ENCODE data around the gene IL10RA. TPM values are rescaled to one million over a fixed set of nuclear protein-coding genes. Genes with fewer than 3 reads are reported as not detected.

The IL10RA gene
- polyA plus RNA-seq, 4 donors, result 1.1 to 9.3 (median 6.1) TPM

DNA sequence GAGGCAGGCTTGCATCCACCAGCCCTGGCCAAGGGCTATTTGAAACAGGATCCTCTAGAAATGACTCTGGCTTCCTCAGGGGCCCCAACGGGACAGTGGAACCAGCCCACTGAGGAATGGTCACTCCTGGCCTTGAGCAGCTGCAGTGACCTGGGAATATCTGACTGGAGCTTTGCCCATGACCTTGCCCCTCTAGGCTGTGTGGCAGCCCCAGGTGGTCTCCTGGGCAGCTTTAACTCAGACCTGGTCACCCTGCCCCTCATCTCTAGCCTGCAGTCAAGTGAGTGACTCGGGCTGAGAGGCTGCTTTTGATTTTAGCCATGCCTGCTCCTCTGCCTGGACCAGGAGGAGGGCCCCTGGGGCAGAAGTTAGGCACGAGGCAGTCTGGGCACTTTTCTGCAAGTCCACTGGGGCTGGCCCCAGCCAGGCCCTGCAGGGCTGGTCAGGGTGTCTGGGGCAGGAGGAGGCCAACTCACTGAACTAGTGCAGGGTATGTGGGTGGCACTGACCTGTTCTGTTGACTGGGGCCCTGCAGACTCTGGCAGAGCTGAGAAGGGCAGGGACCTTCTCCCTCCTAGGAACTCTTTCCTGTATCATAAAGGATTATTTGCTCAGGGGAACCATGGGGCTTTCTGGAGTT, 13.3 kb downstream of the IL10RA start:
- no peak for DNase-seq
- 77 to 80% (median 78%) methylated on average over 3 of the region's 3 CpGs for WGBS, 3 donors
- Histone ChIP-seq H3K27me3 (ENCODE audit: control insufficient read depth in 3 of 3, insufficient read depth in 3 of 3, low read length in 3 of 3) (no peaks in the 10 kb centered on the region), H3K4me1 (ENCODE audit: control insufficient read depth in 3 of 3, insufficient read depth in 2 of 3, low read depth in 1 of 3, low read length in 2 of 3) (peaks cover 0 to 6% (median 5%) of the 10 kb centered on the region in 3 donors), H3K27ac (ENCODE audit: low read depth in 1 of 3, low read length in 2 of 3) (peak overlapping the region in 1 of 3 donors; percentile 5), H3K36me3 (ENCODE audit: control insufficient read depth in 3 of 3, insufficient read depth in 2 of 3, low read depth in 1 of 3, low read length in 3 of 3) (peaks cover 0 to 2% (median 0%) of the 10 kb centered on the region in 3 donors), H3K9me3 (ENCODE audit: control insufficient read depth in 2 of 2, insufficient read depth in 1 of 2, low read depth in 1 of 2, low read length in 1 of 2) (peaks cover 0 to 7% of the 10 kb centered on the region in 2 donors), H3K4me3 (ENCODE audit: low read depth in 1 of 3, low read length in 3 of 3) (no peak overlapping the region)
- no peak for FAIRE-seq

DNA sequence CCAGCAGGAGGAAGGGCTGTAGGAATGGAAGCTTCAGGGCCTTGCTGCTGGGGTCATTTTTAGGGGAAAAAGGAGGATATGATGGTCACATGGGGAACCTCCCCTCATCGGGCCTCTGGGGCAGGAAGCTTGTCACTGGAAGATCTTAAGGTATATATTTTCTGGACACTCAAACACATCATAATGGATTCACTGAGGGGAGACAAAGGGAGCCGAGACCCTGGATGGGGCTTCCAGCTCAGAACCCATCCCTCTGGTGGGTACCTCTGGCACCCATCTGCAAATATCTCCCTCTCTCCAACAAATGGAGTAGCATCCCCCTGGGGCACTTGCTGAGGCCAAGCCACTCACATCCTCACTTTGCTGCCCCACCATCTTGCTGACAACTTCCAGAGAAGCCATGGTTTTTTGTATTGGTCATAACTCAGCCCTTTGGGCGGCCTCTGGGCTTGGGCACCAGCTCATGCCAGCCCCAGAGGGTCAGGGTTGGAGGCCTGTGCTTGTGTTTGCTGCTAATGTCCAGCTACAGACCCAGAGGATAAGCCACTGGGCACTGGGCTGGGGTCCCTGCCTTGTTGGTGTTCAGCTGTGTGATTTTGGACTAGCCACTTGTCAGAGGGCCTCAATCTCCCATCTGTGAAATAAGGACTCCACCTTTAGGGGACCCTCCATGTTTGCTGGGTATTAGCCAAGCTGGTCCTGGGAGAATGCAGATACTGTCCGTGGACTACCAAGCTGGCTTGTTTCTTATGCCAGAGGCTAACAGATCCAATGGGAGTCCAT, 14.1 kb downstream of the IL10RA start:
- H3K4me1 ChIP-seq (ENCODE audit: control insufficient read depth in 3 of 3, insufficient read depth in 2 of 3, low read depth in 1 of 3, low read length in 2 of 3), result peaks cover 0 to 10% (median 5%) of the 10 kb centered on the region in 3 donors
- H3K27ac ChIP-seq (ENCODE audit: low read depth in 1 of 3, low read length in 2 of 3), result peak overlapping the region in 1 of 3 donors; percentile 5
- H3K4me3 ChIP-seq (ENCODE audit: low read depth in 1 of 3, low read length in 3 of 3), result no peak overlapping the region
- DNase-seq (no peak), FAIRE-seq (no peak)
- H3K36me3 ChIP-seq (ENCODE audit: control insufficient read depth in 3 of 3, insufficient read depth in 2 of 3, low read depth in 1 of 3, low read length in 3 of 3), result no peaks in the 10 kb centered on the region
- WGBS, 3 donors, result 90 to 94% (median 92%) methylated on average over 4 of the region's 4 CpGs
- peaks cover 0 to 7% of the 10 kb centered on the region in 2 donors for H3K9me3 ChIP-seq (ENCODE audit: control insufficient read depth in 2 of 2, insufficient read depth in 1 of 2, low read depth in 1 of 2, low read length in 1 of 2)
- H3K27me3 ChIP-seq (ENCODE audit: control insufficient read depth in 3 of 3, insufficient read depth in 3 of 3, low read length in 3 of 3), result no peaks in the 10 kb centered on the region

DNA sequence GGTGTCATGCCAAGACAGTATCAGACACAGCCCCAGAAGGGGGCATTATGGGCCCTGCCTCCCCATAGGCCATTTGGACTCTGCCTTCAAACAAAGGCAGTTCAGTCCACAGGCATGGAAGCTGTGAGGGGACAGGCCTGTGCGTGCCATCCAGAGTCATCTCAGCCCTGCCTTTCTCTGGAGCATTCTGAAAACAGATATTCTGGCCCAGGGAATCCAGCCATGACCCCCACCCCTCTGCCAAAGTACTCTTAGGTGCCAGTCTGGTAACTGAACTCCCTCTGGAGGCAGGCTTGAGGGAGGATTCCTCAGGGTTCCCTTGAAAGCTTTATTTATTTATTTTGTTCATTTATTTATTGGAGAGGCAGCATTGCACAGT, 14.6 kb downstream of the IL10RA start:
- Histone ChIP-seq H3K4me3 (ENCODE audit: low read depth in 1 of 3, low read length in 3 of 3) (no peak overlapping the region), H3K27me3 (ENCODE audit: control insufficient read depth in 3 of 3, insufficient read depth in 3 of 3, low read length in 3 of 3) (no peaks in the 10 kb centered on the region), H3K27ac (ENCODE audit: low read depth in 1 of 3, low read length in 2 of 3) (no peak overlapping the region), H3K9me3 (ENCODE audit: control insufficient read depth in 2 of 2, insufficient read depth in 1 of 2, low read depth in 1 of 2, low read length in 1 of 2) (peaks cover 0 to 7% of the 10 kb centered on the region in 2 donors), H3K4me1 (ENCODE audit: control insufficient read depth in 3 of 3, insufficient read depth in 2 of 3, low read depth in 1 of 3, low read length in 2 of 3) (peaks cover 0 to 10% (median 5%) of the 10 kb centered on the region in 3 donors), H3K36me3 (ENCODE audit: control insufficient read depth in 3 of 3, insufficient read depth in 2 of 3, low read depth in 1 of 3, low read length in 3 of 3) (no peaks in the 10 kb centered on the region)
- FAIRE-seq (no peak), DNase-seq (no peak)
- 92 to 95% (median 95%) methylated on average over 1 of the region's 1 CpG for WGBS, 3 donors

DNA sequence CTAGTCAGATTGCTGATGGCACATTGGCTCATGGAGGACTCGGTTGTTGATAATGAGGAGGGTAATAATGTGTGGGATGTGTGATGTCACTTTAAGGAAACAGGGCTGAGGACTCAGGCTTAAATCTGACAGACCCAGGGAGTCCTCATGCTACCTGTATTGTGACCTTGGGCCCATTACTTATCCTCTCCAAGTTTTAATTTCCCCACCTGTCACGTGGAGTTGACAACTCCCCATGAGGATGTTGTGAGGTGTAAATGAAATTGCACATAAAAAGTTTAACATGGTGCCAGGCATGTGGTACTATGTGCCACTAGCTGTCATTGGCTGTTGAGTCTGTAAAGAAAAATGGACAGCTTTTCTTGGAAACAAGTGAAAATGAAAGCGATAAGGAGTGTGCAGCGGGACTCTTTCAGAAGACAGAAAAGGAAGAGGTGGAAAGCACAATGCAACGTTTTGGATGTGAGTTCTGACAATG, 15.3 kb downstream of the IL10RA start:
- WGBS, 3 donors, result 46 to 56% (median 50%) methylated on average over 5 of the region's 5 CpGs
- Histone ChIP-seq H3K4me3 (ENCODE audit: low read depth in 1 of 3, low read length in 3 of 3) (no peak overlapping the region), H3K36me3 (ENCODE audit: control insufficient read depth in 3 of 3, insufficient read depth in 2 of 3, low read depth in 1 of 3, low read length in 3 of 3) (no peaks in the 10 kb centered on the region), H3K27ac (ENCODE audit: low read depth in 1 of 3, low read length in 2 of 3) (peak overlapping the region in 2 of 3 donors; percentile 42 to 92), H3K27me3 (ENCODE audit: control insufficient read depth in 3 of 3, insufficient read depth in 3 of 3, low read length in 3 of 3) (no peaks in the 10 kb centered on the region), H3K4me1 (ENCODE audit: control insufficient read depth in 3 of 3, insufficient read depth in 2 of 3, low read depth in 1 of 3, low read length in 2 of 3) (peaks cover 0 to 10% (median 5%) of the 10 kb centered on the region in 3 donors), H3K9me3 (ENCODE audit: control insufficient read depth in 2 of 2, insufficient read depth in 1 of 2, low read depth in 1 of 2, low read length in 1 of 2) (peaks cover 0 to 7% of the 10 kb centered on the region in 2 donors)
- DNase-seq (peak in 1 of 2 donors; percentile 22), FAIRE-seq (no peak)

DNA sequence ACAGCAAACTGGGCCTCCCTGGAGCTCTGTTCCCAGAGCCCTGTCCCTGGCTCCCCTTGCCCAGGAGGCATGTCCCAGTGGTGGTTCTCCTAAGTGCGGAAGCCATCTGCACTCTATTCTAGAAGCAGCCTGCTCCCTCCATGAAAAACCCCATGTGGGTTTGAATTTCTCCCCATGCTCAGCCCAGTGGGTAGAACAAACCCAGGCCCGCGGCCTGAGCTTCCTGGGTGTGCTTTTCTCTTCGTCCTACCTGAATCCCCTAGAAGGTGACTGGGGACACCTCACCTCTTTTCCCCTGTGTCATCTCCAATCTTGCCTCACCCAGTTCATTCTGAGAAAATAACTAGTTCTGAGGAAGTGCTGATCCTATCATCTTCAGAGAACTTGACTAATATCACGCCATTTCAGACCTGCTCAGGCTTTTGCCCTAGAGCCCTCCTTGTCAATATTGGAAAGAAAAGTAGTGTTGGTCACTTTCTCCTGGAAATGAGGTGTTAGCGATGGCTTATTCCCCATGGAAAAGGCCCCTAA, 15.9 kb downstream of the IL10RA start:
- Histone ChIP-seq H3K4me1 (ENCODE audit: control insufficient read depth in 3 of 3, insufficient read depth in 2 of 3, low read depth in 1 of 3, low read length in 2 of 3) (peaks cover 0 to 10% (median 5%) of the 10 kb centered on the region in 3 donors), H3K36me3 (ENCODE audit: control insufficient read depth in 3 of 3, insufficient read depth in 2 of 3, low read depth in 1 of 3, low read length in 3 of 3) (no peaks in the 10 kb centered on the region), H3K9me3 (ENCODE audit: control insufficient read depth in 2 of 2, insufficient read depth in 1 of 2, low read depth in 1 of 2, low read length in 1 of 2) (peaks cover 0 to 7% of the 10 kb centered on the region in 2 donors), H3K4me3 (ENCODE audit: low read depth in 1 of 3, low read length in 3 of 3) (no peak overlapping the region), H3K27me3 (ENCODE audit: control insufficient read depth in 3 of 3, insufficient read depth in 3 of 3, low read length in 3 of 3) (no peaks in the 10 kb centered on the region), H3K27ac (ENCODE audit: low read depth in 1 of 3, low read length in 2 of 3) (peak overlapping the region; percentile 19 to 92 (median 30))
- DNase-seq (peak in 1 of 2 donors; percentile 27), FAIRE-seq (no peak)
- 68 to 90% (median 73%) methylated on average over 6 of the region's 6 CpGs for WGBS, 3 donors

DNA sequence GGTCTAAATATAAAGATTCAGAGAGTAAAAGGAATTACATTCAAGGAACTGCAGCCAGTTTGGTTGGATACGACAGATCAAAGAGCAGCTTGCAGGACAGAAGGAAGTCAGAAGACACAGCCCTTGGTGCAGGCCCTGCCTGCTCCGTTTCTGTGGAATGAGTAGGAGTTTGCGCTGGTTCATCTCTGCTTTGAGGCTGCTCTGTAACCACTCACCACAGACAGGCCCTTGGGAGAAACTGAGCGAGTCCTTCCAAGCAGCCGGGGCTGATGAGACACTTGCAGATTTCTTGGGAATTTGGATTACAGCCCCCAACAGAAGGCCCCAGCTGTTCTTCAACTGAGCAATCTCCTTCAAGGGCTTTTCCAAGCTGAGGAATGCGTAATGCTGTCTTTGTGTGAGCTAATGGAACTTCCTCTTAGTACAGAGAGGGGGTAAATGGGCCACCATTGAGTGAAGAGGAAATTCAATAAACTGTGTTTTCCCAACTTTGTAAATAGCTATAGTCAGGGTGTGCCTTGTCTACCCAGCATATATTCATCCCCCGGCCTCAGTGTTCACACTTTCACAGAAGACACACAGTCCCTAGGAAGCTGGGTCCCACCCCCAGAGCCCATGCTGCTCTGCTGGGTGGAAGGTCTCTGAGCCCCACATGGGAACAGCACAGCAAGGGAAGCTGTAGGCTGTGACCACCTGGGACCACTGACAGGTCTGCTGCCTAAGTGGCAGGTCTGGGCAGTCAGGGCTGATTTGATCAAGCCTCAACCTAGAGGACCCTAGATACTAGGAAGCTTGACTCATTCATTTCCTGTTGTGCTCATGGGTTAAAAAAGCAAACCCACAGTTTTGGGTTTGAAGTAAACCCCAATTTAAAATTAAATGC, 16.6 kb downstream of the IL10RA start:
- WGBS, 3 donors, result 40 to 77% (median 66%) methylated on average over 7 of the region's 7 CpGs
- H3K4me1 ChIP-seq (ENCODE audit: control insufficient read depth in 3 of 3, insufficient read depth in 2 of 3, low read depth in 1 of 3, low read length in 2 of 3), result peaks cover 0 to 10% (median 5%) of the 10 kb centered on the region in 3 donors
- no peak overlapping the region for H3K4me3 ChIP-seq (ENCODE audit: low read depth in 1 of 3, low read length in 3 of 3)
- peak overlapping the region; percentile 69 to 92 (median 71) for H3K27ac ChIP-seq (ENCODE audit: low read depth in 1 of 3, low read length in 2 of 3)
- H3K36me3 ChIP-seq (ENCODE audit: control insufficient read depth in 3 of 3, insufficient read depth in 2 of 3, low read depth in 1 of 3, low read length in 3 of 3), result no peaks in the 10 kb centered on the region
- peaks cover 0 to 7% of the 10 kb centered on the region in 2 donors for H3K9me3 ChIP-seq (ENCODE audit: control insufficient read depth in 2 of 2, insufficient read depth in 1 of 2, low read depth in 1 of 2, low read length in 1 of 2)
- no peaks in the 10 kb centered on the region for H3K27me3 ChIP-seq (ENCODE audit: control insufficient read depth in 3 of 3, insufficient read depth in 3 of 3, low read length in 3 of 3)
- FAIRE-seq (no peak), DNase-seq (peak; percentile 33 to 57)

DNA sequence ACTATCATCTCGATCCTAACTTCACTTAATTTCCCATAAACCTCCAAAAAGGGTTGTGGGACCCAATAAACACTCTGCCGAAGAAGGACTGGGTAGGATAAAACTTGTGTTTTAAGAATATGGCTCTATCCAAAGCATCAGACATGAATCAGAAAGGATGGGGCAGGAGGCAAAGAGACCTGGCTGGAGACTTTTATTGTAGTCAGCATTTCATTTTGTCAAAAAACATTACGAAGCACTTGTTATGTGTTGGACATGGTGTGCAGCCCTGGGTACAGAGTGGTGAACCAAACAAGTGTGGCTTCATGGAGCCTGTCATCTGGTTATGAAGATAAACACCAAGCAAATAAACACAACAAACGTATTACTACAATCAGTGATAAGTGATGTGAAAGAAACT, 17.3 kb downstream of the IL10RA start:
- Histone ChIP-seq H3K4me3 (ENCODE audit: low read depth in 1 of 3, low read length in 3 of 3) (no peak overlapping the region), H3K36me3 (ENCODE audit: control insufficient read depth in 3 of 3, insufficient read depth in 2 of 3, low read depth in 1 of 3, low read length in 3 of 3) (no peaks in the 10 kb centered on the region), H3K27ac (ENCODE audit: low read depth in 1 of 3, low read length in 2 of 3) (peak overlapping the region in 2 of 3 donors; percentile 61 to 78), H3K4me1 (ENCODE audit: control insufficient read depth in 3 of 3, insufficient read depth in 2 of 3, low read depth in 1 of 3, low read length in 2 of 3) (peaks cover 0 to 10% (median 5%) of the 10 kb centered on the region in 3 donors), H3K27me3 (ENCODE audit: control insufficient read depth in 3 of 3, insufficient read depth in 3 of 3, low read length in 3 of 3) (no peaks in the 10 kb centered on the region), H3K9me3 (ENCODE audit: control insufficient read depth in 2 of 2, insufficient read depth in 1 of 2, low read depth in 1 of 2, low read length in 1 of 2) (peaks cover 0 to 7% of the 10 kb centered on the region in 2 donors)
- 49 to 64% (median 55%) methylated on average over 4 of the region's 4 CpGs for WGBS, 3 donors
- FAIRE-seq, result no peak
- DNase-seq, result peak in 1 of 2 donors; percentile 33
